Left lung (tissue), 10 donors: ENCODE data around the gene BNC2. TPM values are rescaled to one million over a fixed set of nuclear protein-coding genes. Genes with fewer than 3 reads are reported as not detected.
"Not testable (repeated sequence)": the region's sequence is repeated elsewhere in the genome, so short reads cannot be mapped to it uniquely, and the experiment has no call there.

Experiments used
- ATAC-seq: fragments of 200-7000 bp; cut with Tn5 transposase; one replicate; pipeline ENCODE4 v1.9.1; 2020; ENCODE audit warnings: moderate library complexity
- DNase-seq, 4 donors: peaks; one replicate each; pipeline ENCODE4 v3.0.0-alpha.2; 2013 to 2020
- H3K27ac ChIP-seq, 2 donors: fragments of 200-600 bp; sonication (generic) in 1 of 2; one replicate each; pipeline versions ENCODE4 v1.5.0 to v1.8.0; 2020 to 2021
- H3K27me3 ChIP-seq, 2 donors: fragments of 200-600 bp; sonication (generic) in 1 of 2; one replicate each; pipeline versions ENCODE4 v1.5.0 to v1.8.0; 2020 to 2021
- H3K36me3 ChIP-seq, 2 donors: fragments of 200-600 bp; sonication (generic) in 1 of 2; one replicate each; pipeline versions ENCODE4 v1.5.0 to v1.8.0; 2020 to 2021
- H3K4me1 ChIP-seq, 2 donors: fragments of 200-600 bp; one replicate each; pipeline ENCODE4 v1.8.0; 2021
- H3K4me3 ChIP-seq, 2 donors: fragments of 200-600 bp; sonication (generic) in 1 of 2; one replicate each; pipeline versions ENCODE4 v1.5.0 to v1.8.0; 2020 to 2021; ENCODE audit warnings: mild to moderate bottlenecking in 1 of 2
- H3K9me3 ChIP-seq, 2 donors: fragments of 200-600 bp; sonication (generic) in 1 of 2; one replicate each; pipeline versions ENCODE4 v1.5.0 to v1.8.0; 2020 to 2021
- CTCF ChIP-seq, 2 donors: fragments of 200-600 bp; sonication (generic) in 1 of 2; IDR thresholded peaks; one replicate each; pipeline versions ENCODE4 v1.5.0 to v1.8.0; 2021; ENCODE audit warnings: antibody characterized with exemption in 2 of 2
- intact Hi-C, 2 donors: fragments of 100-400 bp; cut with DNase I; formaldehyde crosslinking; loops; one replicate each; pipeline versions ENCODE4 v1.11.2 to v1.14.2; 2022
- polyA plus RNA-seq, 6 donors: library from polyadenylated mRNA; unstranded; fragments of 120-200 nt; gene quantifications; one replicate each; pipeline ENCODE4 v1.2.1, GENCODE V29; 2013; ENCODE audit not compliant: insufficient read length in 6 of 6
- total RNA-seq, 2 donors: library from RNA; stranded (reverse); fragmentation: NEBNext Ultra II Directional; extraction: Animal tissue kit (Norgen Biotek cat#: 25700); gene quantifications; one replicate each; pipeline ENCODE4 v1.2.1, GENCODE V29; 2021
- donor health status: DM: no; HTN: yes; CAD: no.
- donor health status: DM: no; HTN: no; CAD: no.

The BNC2 gene
- total and polyA plus RNA-seq, 8 donors: 9.6 to 19.3 (median 12.9) TPM

GRCh38 chr9:16442622-16443021, 427.8 kb downstream of the BNC2 start:
- DNase-seq: no peak
- no peaks in the 10 kb centered on the region for H3K4me1 ChIP-seq
- H3K36me3 ChIP-seq: no peaks in the 10 kb centered on the region
- no peaks in the 10 kb centered on the region for H3K9me3 ChIP-seq
- H3K4me3 ChIP-seq: no peak overlapping the region
- no peak for TF ChIP-seq CTCF (IDR thresholded peaks at IDR 0.05)
- intact Hi-C loops: no loop called here
- H3K27ac ChIP-seq: no peak overlapping the region
- ATAC-seq: no peak
- H3K27me3 ChIP-seq: no peaks in the 10 kb centered on the region

GRCh38 chr9:16441791-16442190, 428.7 kb downstream of the BNC2 start:
- H3K9me3 ChIP-seq: no peaks in the 10 kb centered on the region
- H3K4me1 ChIP-seq: no peaks in the 10 kb centered on the region
- H3K27ac ChIP-seq: no peak overlapping the region
- intact Hi-C loops: no loop called here
- no peaks in the 10 kb centered on the region for H3K27me3 ChIP-seq
- no peak overlapping the region for H3K4me3 ChIP-seq
- no peaks in the 10 kb centered on the region for H3K36me3 ChIP-seq
- ATAC-seq: no peak
- no peak for TF ChIP-seq CTCF (IDR thresholded peaks at IDR 0.05)
- no peak for DNase-seq

- ATAC-seq, H3K27ac ChIP-seq: not testable (repeated sequence)
Observed at GRCh38 chr9:16438831-16439230, 431.6 kb downstream of the BNC2 start.

DNA sequence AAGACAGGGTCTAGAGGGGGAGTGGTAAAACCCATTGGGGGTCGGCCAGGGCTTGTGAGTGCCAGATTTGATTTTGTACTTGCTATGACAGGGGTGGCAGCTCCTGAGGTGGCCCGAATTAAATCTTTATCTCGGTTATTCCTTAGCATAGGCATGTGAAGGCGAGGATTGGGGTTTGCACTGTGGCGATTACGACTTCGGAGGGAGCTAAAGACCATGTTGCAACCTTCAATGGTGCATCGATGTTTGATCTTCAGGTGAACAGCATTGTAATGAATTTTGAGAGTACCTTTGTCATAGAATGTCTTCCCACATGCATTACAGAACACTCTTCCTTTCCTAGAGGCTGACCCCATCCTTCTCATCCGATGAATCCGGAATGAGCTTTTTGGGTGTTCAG, 433.9 kb downstream of the BNC2 start:
- ATAC-seq (no peak), DNase-seq (no peak)
- TF ChIP-seq CTCF (IDR thresholded peaks at IDR 0.05): no peak
- no peaks in the 10 kb centered on the region for H3K27me3 ChIP-seq
- no peak overlapping the region for H3K4me3 ChIP-seq
- H3K36me3 ChIP-seq: no peaks in the 10 kb centered on the region
- no peaks in the 10 kb centered on the region for H3K4me1 ChIP-seq
- intact Hi-C loops: no loop called here
- no peaks in the 10 kb centered on the region for H3K9me3 ChIP-seq
- H3K27ac ChIP-seq: no peak overlapping the region

More at GRCh38 chr9:16438831-16439230, 431.6 kb downstream of the BNC2 start:
- intact Hi-C loops, H3K27me3 ChIP-seq, H3K9me3 ChIP-seq, H3K4me3 ChIP-seq, H3K36me3 ChIP-seq, DNase-seq, H3K4me1 ChIP-seq: not testable (repeated sequence)

DNA sequence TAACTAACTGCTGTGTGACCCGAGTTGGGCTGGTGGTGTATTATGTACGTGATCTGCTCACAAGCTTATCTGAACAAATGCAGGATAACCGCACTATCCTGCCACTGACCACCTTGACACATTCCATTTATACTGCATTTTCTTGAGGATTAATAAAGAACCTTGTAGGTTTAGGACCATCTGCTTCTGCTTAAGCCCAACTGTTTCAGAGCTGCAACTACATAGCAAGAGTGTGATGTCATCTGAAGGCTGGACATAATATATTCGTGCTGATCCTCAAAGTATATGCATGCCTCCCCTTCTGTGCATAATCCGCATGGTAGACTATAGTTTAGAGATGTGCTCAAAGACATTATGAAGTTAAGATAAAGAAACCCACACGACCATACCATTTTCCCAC, 435.9 kb downstream of the BNC2 start:
- Histone ChIP-seq H3K4me1 (no peaks in the 10 kb centered on the region), H3K36me3 (no peaks in the 10 kb centered on the region), H3K27me3 (no peaks in the 10 kb centered on the region), H3K27ac (no peak overlapping the region), H3K9me3 (no peaks in the 10 kb centered on the region), H3K4me3 (no peak overlapping the region)
- ATAC-seq (no peak), DNase-seq (no peak)
- no peak for TF ChIP-seq CTCF (IDR thresholded peaks at IDR 0.05)
- intact Hi-C loops: no loop called here

- no peaks in the 10 kb centered on the region for H3K27me3 ChIP-seq
- H3K4me1 ChIP-seq: no peaks in the 10 kb centered on the region
- no peaks in the 10 kb centered on the region for H3K36me3 ChIP-seq
- H3K27ac ChIP-seq: no peak overlapping the region
- DNase-seq: no peak
- no peak overlapping the region for H3K4me3 ChIP-seq
- ATAC-seq: no peak
- intact Hi-C loops: no loop called here
- H3K9me3 ChIP-seq: no peaks in the 10 kb centered on the region
- TF ChIP-seq CTCF (IDR thresholded peaks at IDR 0.05): no peak
Observed at GRCh38 chr9:16433494-16433893, 437.0 kb downstream of the BNC2 start.
